ENCODE measurements around the gene SRPX2. TPM values are rescaled to one million over a fixed set of nuclear protein-coding genes. Genes with fewer than 3 reads are reported as not detected.

The SRPX2 gene
- total RNA-seq, 4 donors from 2014 or later: 22.6 to 38.4 (median 25.6) TPM

GRCh38 chrX:100606753-100607152 is 37.2 kb upstream of the SRPX2 start:
- 44 to 75% methylated on average over 1 of the region's 1 CpG for WGBS, 2 donors
- intact Hi-C loops (cut with DNase I): no loop called here

GRCh38 chrX:100609591-100609990 is 34.4 kb upstream of the SRPX2 start:
- no peak for DNase-seq
- no peaks in the 10 kb centered on the region for H3K36me3 ChIP-seq
- peaks cover 0 to 2% (median 0%) of the 10 kb centered on the region in 3 donors for H3K4me1 ChIP-seq
- H3K4me3 ChIP-seq: no peak overlapping the region
- WGBS, 2 donors: 31% methylated on average over 1 of the region's 1 CpG
- no peak overlapping the region for H3K27ac ChIP-seq
- no peaks in the 10 kb centered on the region for H3K9me3 ChIP-seq
- intact Hi-C loops (cut with DNase I): no loop called here
- peaks cover 0 to 3% (median 0%) of the 10 kb centered on the region in 4 donors for H3K27me3 ChIP-seq
- TF ChIP-seq POLR2A (IDR thresholded peaks at IDR 0.05) (no peak), CTCF (IDR thresholded peaks at IDR 0.05) (no peak)

More at GRCh38 chrX:100606753-100607152, 37.2 kb upstream of the SRPX2 start:
- H3K4me1 ChIP-seq: no peaks in the 10 kb centered on the region
- H3K9me3 ChIP-seq: no peaks in the 10 kb centered on the region
- TF ChIP-seq CTCF (IDR thresholded peaks at IDR 0.05) (no peak), POLR2A (IDR thresholded peaks at IDR 0.05) (no peak)
- H3K27ac ChIP-seq: no peak overlapping the region
- DNase-seq: no peak
- no peaks in the 10 kb centered on the region for H3K36me3 ChIP-seq
- H3K4me3 ChIP-seq: no peak overlapping the region
- peaks cover 0 to 3% (median 0%) of the 10 kb centered on the region in 4 donors for H3K27me3 ChIP-seq

- intact Hi-C loops (cut with DNase I): no loop called here
- Histone ChIP-seq H3K4me3 (no peak overlapping the region), H3K9me3 (no peaks in the 10 kb centered on the region), H3K36me3 (no peaks in the 10 kb centered on the region), H3K27me3 (peaks cover 0 to 3% (median 0%) of the 10 kb centered on the region in 4 donors), H3K27ac (no peak overlapping the region), H3K4me1 (peaks cover 0 to 5% (median 0%) of the 10 kb centered on the region in 3 donors)
- WGBS, 2 donors: 75 to 92% methylated on average over 4 to 5 of the region's 5 CpGs
- DNase-seq: no peak
- TF ChIP-seq CTCF (IDR thresholded peaks at IDR 0.05): no peak
These were observed 32.0 kb upstream of the SRPX2 start for GRCh38 chrX:100611951-100612350.

- Histone ChIP-seq H3K27me3 (peaks cover 0 to 3% (median 0%) of the 10 kb centered on the region in 4 donors), H3K4me3 (no peak overlapping the region), H3K27ac (no peak overlapping the region), H3K4me1 (peaks cover 0 to 5% (median 0%) of the 10 kb centered on the region in 3 donors), H3K9me3 (no peaks in the 10 kb centered on the region), H3K36me3 (no peaks in the 10 kb centered on the region)
- intact Hi-C loops (cut with DNase I): no loop called here
- TF ChIP-seq POLR2A (IDR thresholded peaks at IDR 0.05): no peak
- peak in 4 of 6 experiments; percentile 15 to 43 (median 26) for TF ChIP-seq CTCF (IDR thresholded peaks at IDR 0.05)
- no peak for DNase-seq
- WGBS, 2 donors: 17% methylated on average over 3 of the region's 3 CpGs; no CpG with 5 or more reads in 1 of the 2 donors
These were observed 29.0 kb upstream of the SRPX2 start for GRCh38 chrX:100615005-100615404.

- Histone ChIP-seq H3K4me1 (no peaks in the 10 kb centered on the region), H3K36me3 (no peaks in the 10 kb centered on the region), H3K27me3 (no peaks in the 10 kb centered on the region), H3K9me3 (no peaks in the 10 kb centered on the region), H3K27ac (no peak overlapping the region), H3K4me3 (no peak overlapping the region)
- 63 to 82% methylated on average over 2 to 4 of the region's 4 CpGs for WGBS, 2 donors
- intact Hi-C loops (cut with DNase I): no loop called here
- no peak for TF ChIP-seq CTCF (IDR thresholded peaks at IDR 0.05)
- TF ChIP-seq POLR2A (IDR thresholded peaks at IDR 0.05): no peak
- DNase-seq: no peak
These were observed 21.0 kb upstream of the SRPX2 start for GRCh38 chrX:100623001-100623400.

Measured in esophagus squamous epithelium (tissue), 5 donors.